HCT116 (cell line): ENCODE measurements around the gene OR7A10. TPM values are rescaled to one million over a fixed set of nuclear protein-coding genes. Genes with fewer than 3 reads are reported as not detected.

ENCODE experiments used
- ATAC-seq: fragments of 200-7000 bp; cut with Tn5 transposase; 2 replicates; pipeline ENCODE4 v1.9.1; 2020; ENCODE audit warnings: mild to moderate bottlenecking, moderate library complexity
- BruUV-seq: library from RNA; stranded (reverse); fragments of 400-500 nt; replicated peaks from 2 replicates; lab custom pipeline; 2021; lab: Mats Ljungman, UMichigan
- CTCF ChIA-PET: fragments of 300-600 bp; sonication (Branson Sonifier 250); formaldehyde crosslinking; loops from one replicate; lab custom pipeline; 2021; ENCODE audit warnings: antibody characterized with exemption; lab: Charles Lee
- POLR2A ChIA-PET: fragments of 300-600, 350-600 bp; sonication (Branson Sonifier 250); formaldehyde crosslinking; loops from one replicate; lab custom pipeline; 2021; ENCODE audit warnings: antibody characterized with exemption; lab: Charles Lee
- RAD21 ChIA-PET, 2 experiments: fragments of 300-600 bp; sonication (Branson Sonifier 250); formaldehyde crosslinking; loops; one replicate each; lab custom pipeline; 2023; ENCODE audit warnings: low total read pairs in 2 of 2; ENCODE audit not compliant: uncharacterized antibody in 2 of 2, unreplicated experiment in 2 of 2, low non-redundant PET in 1 of 2; lab: Charles Lee
- DNase-seq: peaks from one replicate; pipeline ENCODE4 v3.0.0-alpha.2; 2010; ENCODE audit warnings: low read depth, low spot score
- H2AFZ ChIP-seq: fragments of 200-600 bp; shearing (Covaris generic), sonication (generic); 2 replicates; pipeline ENCODE4 v1.6.1; 2017; ENCODE audit warnings: low read depth, mixed run types, mixed read lengths, antibody characterized with exemption, low read length; ENCODE audit not compliant: poor library complexity, severe bottlenecking
- H3K27ac ChIP-seq: 2 replicates; pipeline ENCODE4 v1.5.1; 2012; ENCODE audit warnings: low read depth, low read length
- H3K27me3 ChIP-seq: fragments of 200-600 bp; sonication (generic); 2 replicates; pipeline ENCODE4 v1.6.1; 2016; ENCODE audit warnings: mixed run types, low read length, mixed read lengths; ENCODE audit not compliant: insufficient read depth
- H3K36me3 ChIP-seq, 2 experiments: fragments of 200-500 bp in 1 of 2; fragments of 200-600 bp in 1 of 2; sonication (Bioruptor generic) in 1 of 2; sonication (generic) in 1 of 2; 2 replicates each; pipeline versions ENCODE4 v1.5.1 to v1.6.1; 2014 to 2016; ENCODE audit warnings: low read length in 2 of 2, inconsistent platforms in 1 of 2, mixed read lengths in 1 of 2, mixed run types in 1 of 2; ENCODE audit not compliant: insufficient read depth in 2 of 2, control insufficient read depth in 1 of 2
- H3K4me1 ChIP-seq, 2 experiments: fragments of 200-600 bp in 1 of 2; sonication (generic) in 1 of 2; 2 replicates each; pipeline versions ENCODE4 v1.5.1 to v1.6.1; 2012 to 2017; ENCODE audit warnings: low read length in 2 of 2, inconsistent platforms in 1 of 2, mild to moderate bottlenecking in 1 of 2, mixed read lengths in 1 of 2, mixed run types in 1 of 2, moderate library complexity in 1 of 2; ENCODE audit not compliant: insufficient read depth in 2 of 2, control insufficient read depth in 1 of 2
- H3K4me2 ChIP-seq: fragments of 200-600 bp; sonication (generic); 2 replicates; pipeline ENCODE4 v1.6.1; 2017; ENCODE audit warnings: mixed run types, low read length, mixed read lengths
- H3K4me3 ChIP-seq, 2 experiments: fragments of 200-600 bp in 1 of 2; sonication (generic) in 1 of 2; replicated peaks in 1 of 2; 2 replicates each; pipeline ENCODE4 v1.5.1; 2011 to 2016; ENCODE audit warnings: low read length in 2 of 2, control low read depth in 1 of 2, low read depth in 1 of 2, mild to moderate bottlenecking in 1 of 2, mixed read lengths in 1 of 2, mixed run types in 1 of 2
- H3K79me2 ChIP-seq: fragments of 200-600 bp; sonication (generic); 2 replicates; pipeline ENCODE4 v1.6.1; 2017; ENCODE audit warnings: mild to moderate bottlenecking, mixed run types, low read length, moderate library complexity, mixed read lengths; ENCODE audit not compliant: insufficient read depth
- H3K9ac ChIP-seq: fragments of 200-600 bp; sonication (generic); 2 replicates; pipeline ENCODE4 v1.6.1; 2016; ENCODE audit warnings: low read length, mixed read lengths
- H3K9me2 ChIP-seq: fragments of 200-600 bp; sonication (generic), shearing (Covaris generic); 2 replicates; pipeline ENCODE4 v1.6.1; 2017; ENCODE audit warnings: mixed run types, mild to moderate bottlenecking, moderate library complexity; ENCODE audit not compliant: insufficient read depth
- H3K9me3 ChIP-seq, 2 experiments: fragments of 200-500 bp in 1 of 2; fragments of 200-600 bp in 1 of 2; sonication (Bioruptor generic) in 1 of 2; sonication (generic) in 1 of 2; 2 replicates each; pipeline ENCODE4 v1.6.1; 2014 to 2017; ENCODE audit warnings: low read length in 2 of 2, mixed read lengths in 2 of 2, inconsistent platforms in 1 of 2, low read depth in 1 of 2, mild to moderate bottlenecking in 1 of 2, mixed run types in 1 of 2, moderate library complexity in 1 of 2; ENCODE audit not compliant: control insufficient read depth in 1 of 2, insufficient read depth in 1 of 2
- H4K20me1 ChIP-seq: fragments of 200-600 bp; sonication (generic), shearing (Covaris generic); 2 replicates; pipeline ENCODE4 v1.6.1; 2017; ENCODE audit warnings: mixed run types, mild to moderate bottlenecking, moderate library complexity; ENCODE audit not compliant: insufficient read depth
- CBX3 ChIP-seq: IDR thresholded peaks from 2 replicates; pipeline ENCODE4 v1.6.1; 2012; ENCODE audit warnings: low read depth
- CEBPB ChIP-seq: IDR thresholded peaks from 2 replicates; pipeline ENCODE4 v1.6.1; 2012; ENCODE audit warnings: low read depth
- CTCF ChIP-seq, 3 experiments: fragments of 200-600 bp in 1 of 3; sonication (generic) in 1 of 3; IDR thresholded peaks in 2 of 3; conservative IDR thresholded peaks in 1 of 3; 2 replicates each; pipeline ENCODE4 v1.5.1; 2012 to 2017; ENCODE audit warnings: low read depth in 2 of 3, low read length in 2 of 3, antibody characterized with exemption in 1 of 3, borderline replicate concordance in 1 of 3, control low read depth in 1 of 3, mild to moderate bottlenecking in 1 of 3, mixed read lengths in 1 of 3, mixed run types in 1 of 3, moderate library complexity in 1 of 3; ENCODE audit not compliant: insufficient read depth in 1 of 3
- EGR1 ChIP-seq: IDR thresholded peaks from 2 replicates; pipeline ENCODE4 v1.6.1; 2012; ENCODE audit warnings: low read depth
- EZH2 ChIP-seq: fragments of 200-600 bp; sonication (generic); IDR thresholded peaks from 2 replicates; pipeline ENCODE4 v1.6.1; 2017; ENCODE audit warnings: antibody characterized with exemption, mixed run types
- EZH2phosphoT487 ChIP-seq: fragments of 200-600 bp; IDR thresholded peaks from 2 replicates; pipeline ENCODE4 v1.6.1; 2018; ENCODE audit warnings: antibody characterized with exemption, borderline replicate concordance
- FOSL1 ChIP-seq: IDR thresholded peaks from 2 replicates; pipeline ENCODE4 v1.6.1; 2012; ENCODE audit warnings: low read depth
- JUND ChIP-seq: IDR thresholded peaks from 2 replicates; pipeline ENCODE4 v1.6.1; 2012
- MAX ChIP-seq: IDR thresholded peaks from 2 replicates; pipeline ENCODE4 v1.6.1; 2012
- POLR2AphosphoS5 ChIP-seq: IDR thresholded peaks from 2 replicates; pipeline ENCODE4 v1.6.1; 2011; ENCODE audit warnings: mild to moderate bottlenecking, low read depth, low read length, moderate library complexity
- RAD21 ChIP-seq: IDR thresholded peaks from 2 replicates; pipeline ENCODE4 v1.6.1; 2012; ENCODE audit warnings: low read depth, mild to moderate bottlenecking
- REST ChIP-seq: IDR thresholded peaks from 2 replicates; pipeline ENCODE4 v1.6.1; 2012; ENCODE audit warnings: low read depth
- SP1 ChIP-seq: IDR thresholded peaks from 2 replicates; pipeline ENCODE4 v1.6.1; 2012; ENCODE audit warnings: low read depth
- SRF ChIP-seq: IDR thresholded peaks from 2 replicates; pipeline ENCODE4 v1.6.1; 2012; ENCODE audit warnings: low read depth
- TCF7L2 ChIP-seq: IDR thresholded peaks from 2 replicates; pipeline ENCODE4 v1.7.0; 2011; ENCODE audit warnings: borderline replicate concordance, inconsistent platforms; ENCODE audit not compliant: insufficient read depth, insufficient read length; ENCODE audit errors: extremely low read depth
- YY1 ChIP-seq: IDR thresholded peaks from 2 replicates; pipeline ENCODE4 v1.6.1; 2011; ENCODE audit warnings: low read length, low read depth, moderate library complexity, mild to moderate bottlenecking; ENCODE audit not compliant: insufficient replicate concordance; ENCODE audit errors: extremely low read depth
- ZBTB33 ChIP-seq: IDR thresholded peaks from 2 replicates; pipeline ENCODE4 v1.6.1; 2011; ENCODE audit warnings: mild to moderate bottlenecking, low read length, moderate library complexity; ENCODE audit not compliant: insufficient replicate concordance; ENCODE audit errors: extremely low read depth
- ZFX ChIP-seq: fragments of 450-650 bp; IDR thresholded peaks from 2 replicates; pipeline ENCODE4 v1.6.1; 2017
- ZNF274 ChIP-seq: fragments of 200-500 bp; sonication (Bioruptor generic); IDR thresholded peaks from 2 replicates; pipeline ENCODE4 v1.6.1; 2014; ENCODE audit warnings: mild to moderate bottlenecking, low read depth, low read length, inconsistent platforms
- intact Hi-C: fragments of 100-400 bp; cut with micrococcal nuclease; formaldehyde crosslinking; loops from 2 replicates; pipeline ENCODE4 v1.10.0; 2022
- total RNA-seq: library from RNA; stranded (reverse); gene quantifications from one replicate; pipeline ENCODE4 v1.2.1, GENCODE V29; 2021; ENCODE audit not compliant: unreplicated experiment

The OR7A10 gene
- total RNA-seq, 1 experiment from 2014 or later: not detected

GRCh38 chr19:14890643-14891379 is 42.1 kb upstream of the OR7A10 start:
- RAD21 ChIA-PET: no interaction called here
- Histone ChIP-seq H3K4me1 (peaks cover 3 to 8% of the 10 kb centered on the region in 2 experiments; a peak in 2 of 4 replicates), H3K9me2 (no peaks in the 10 kb centered on the region), H3K36me3 (no peaks in the 10 kb centered on the region), H3K27ac (no peak overlapping the region), H4K20me1 (no peaks in the 10 kb centered on the region), H3K4me2 (no peak overlapping the region), H3K27me3 (peaks cover 44% of the 10 kb centered on the region), H3K9ac (no peak overlapping the region), H2AFZ (no peak overlapping the region), H3K9me3 (peaks cover 0 to 8% of the 10 kb centered on the region in 2 experiments; a peak in 1 of 4 replicates), H3K79me2 (no peaks in the 10 kb centered on the region), H3K4me3 (no peak overlapping the region)
- no peak for TF ChIP-seq REST
- TF ChIP-seq EGR1: no peak
- no peak for TF ChIP-seq EZH2phosphoT487
- no peak for TF ChIP-seq SP1
- no peak for TF ChIP-seq ZNF274
- no peak for TF ChIP-seq CEBPB
- TF ChIP-seq EZH2: no peak
- no peak for TF ChIP-seq CTCF (IDR thresholded peaks at IDR 0.05 in 2 of 3, conservative IDR thresholded peaks at IDR 0.05 in 1 of 3; ENCODE audit: borderline replicate concordance in 1 of 3, insufficient read depth in 1 of 3, low read depth in 2 of 3, low read length in 2 of 3)
- TF ChIP-seq TCF7L2: no peak
- no peak for TF ChIP-seq CBX3
- TF ChIP-seq MAX: no peak
- TF ChIP-seq POLR2AphosphoS5: no peak
- TF ChIP-seq YY1: no peak
- no peak for TF ChIP-seq ZFX
- TF ChIP-seq ZBTB33: no peak
- TF ChIP-seq JUND: no peak
- TF ChIP-seq FOSL1: no peak
- no peak for TF ChIP-seq SRF
- no peak for TF ChIP-seq RAD21
- POLR2A ChIA-PET: no interaction called here
- DNase-seq: no peak
- BruUV-seq: no TSS peak
- CTCF ChIA-PET: interaction anchor here (1.1 kb wide), 1 partner anchor 317 kb away, joined by 3 read pairs; no protein-coding TSS in a partner anchor
- ATAC-seq: no peak
- intact Hi-C loops: no loop called here
